HepG2 (cell line): ENCODE results near the gene DLG3. TPM values are rescaled to one million over a fixed set of nuclear protein-coding genes. Genes with fewer than 3 reads are reported as not detected.

ENCODE experiments used
- ATAC-seq: fragments of 200-7000 bp; cut with Tn5 transposase; 3 replicates; pipeline ENCODE4 v1.9.1; 2020; ENCODE audit warnings: mild to moderate bottlenecking, moderate library complexity
- BruUV-seq: library from RNA; stranded (reverse); fragments of 400-500 nt; replicated peaks from 2 replicates; lab custom pipeline; 2021; lab: Mats Ljungman, UMichigan
- CTCF ChIA-PET: fragments of 300-600 bp; formaldehyde crosslinking; extraction: SDS; loops from one replicate; lab custom pipeline; 2021; ENCODE audit warnings: low total read pairs, inconsistent platforms, low intra/inter-chr PET ratio; lab: Yijun Ruan, JAX
- POLR2A ChIA-PET: fragments of 350-600 bp; sonication (Branson Sonifier 250); formaldehyde crosslinking; loops from one replicate; lab custom pipeline; 2020; ENCODE audit warnings: antibody characterized with exemption, inconsistent platforms; lab: Yijun Ruan, JAX
- DNase-seq: peaks from one replicate; pipeline ENCODE4 v3.0.0-alpha.2; 2015; ENCODE audit warnings: low spot score
- FAIRE-seq: peaks from 3 replicates; lab custom pipeline; 2011; peaks lifted over from hg19 to GRCh38; lab: Jason Lieb, UNC
- H2AFZ ChIP-seq: one replicate; pipeline ENCODE4 v1.6.1; 2011; ENCODE audit warnings: low read length, inconsistent platforms
- H3K27ac ChIP-seq: fragments of 300-600 bp; 3 replicates; pipeline ENCODE4 v1.8.0; 2011; ENCODE audit warnings: mixed run types, mild to moderate bottlenecking, mixed read lengths, low read length, inconsistent platforms; ENCODE audit not compliant: insufficient read depth; ENCODE audit errors: extremely low read length
- H3K27me3 ChIP-seq, 2 experiments: fragments of 200-600 bp in 1 of 2; 2 replicates in 1 of 2; 3 replicates in 1 of 2; pipeline versions ENCODE4 v1.6.0 to v1.8.0; 2011; ENCODE audit warnings: low read length in 2 of 2, mild to moderate bottlenecking in 2 of 2, moderate library complexity in 2 of 2, inconsistent platforms in 1 of 2; ENCODE audit not compliant: insufficient read depth in 2 of 2, control insufficient read depth in 1 of 2
- H3K36me3 ChIP-seq, 2 experiments: fragments of 200-600 bp in 1 of 2; replicated peaks in 1 of 2; 2 replicates in 1 of 2; 3 replicates in 1 of 2; pipeline versions ENCODE4 v1.5.1 to v1.8.0; 2011; ENCODE audit warnings: low read length in 2 of 2, inconsistent platforms in 1 of 2; ENCODE audit not compliant: insufficient read depth in 2 of 2, control insufficient read depth in 1 of 2
- H3K4me1 ChIP-seq: 2 replicates; pipeline ENCODE4 v1.5.1; 2012; ENCODE audit warnings: low read length, inconsistent platforms; ENCODE audit not compliant: insufficient read depth
- H3K4me2 ChIP-seq: 2 replicates; pipeline ENCODE4 v1.6.0; 2011; ENCODE audit warnings: low read depth, low read length, inconsistent platforms
- H3K4me3 ChIP-seq, 3 experiments: fragments of 200-600 bp in 1 of 3; sonication (generic), shearing (Covaris generic) in 1 of 3; replicated peaks in 1 of 3; 2 replicates each; pipeline ENCODE4 v1.5.1; 2011 to 2016; ENCODE audit warnings: low read length in 3 of 3, inconsistent platforms in 2 of 3, low read depth in 2 of 3, mild to moderate bottlenecking in 2 of 3, control low read depth in 1 of 3, mixed read lengths in 1 of 3; ENCODE audit not compliant: insufficient read depth in 1 of 3
- H3K79me2 ChIP-seq: one replicate; pipeline ENCODE4 v1.6.1; 2011; ENCODE audit warnings: low read length, inconsistent platforms; ENCODE audit not compliant: insufficient read depth
- H3K9ac ChIP-seq: 2 replicates; pipeline ENCODE4 v1.6.0; 2011; ENCODE audit warnings: mild to moderate bottlenecking, low read depth, low read length, inconsistent platforms; ENCODE audit not compliant: insufficient read depth
- H3K9me3 ChIP-seq: 2 replicates; pipeline ENCODE4 v1.5.1; 2012; ENCODE audit warnings: mild to moderate bottlenecking, low read length
- H4K20me1 ChIP-seq: 2 replicates; pipeline ENCODE4 v1.6.0; 2011; ENCODE audit warnings: inconsistent platforms, mild to moderate bottlenecking, low read length, moderate library complexity; ENCODE audit not compliant: insufficient read depth
- BCL6 ChIP-seq: IDR thresholded peaks from 2 replicates; pipeline ENCODE4 v1.6.1; 2016; ENCODE audit warnings: missing genetic modification reagents, missing compliant biosample characterization
- FOXP4 ChIP-seq: sonication (generic); formaldehyde crosslinking; IDR thresholded peaks from 2 replicates; pipeline ENCODE4 v1.4.0; 2020; ENCODE audit warnings: missing genetic modification reagents
- MEIS1 ChIP-seq: sonication (generic); formaldehyde crosslinking; IDR thresholded peaks from 2 replicates; pipeline ENCODE4 v1.9.0; 2021; ENCODE audit warnings: mild to moderate bottlenecking, missing genetic modification reagents, moderate library complexity, borderline replicate concordance
- ZEB1 ChIP-seq: IDR thresholded peaks from 2 replicates; pipeline ENCODE4 v1.6.1; 2012; ENCODE audit warnings: mild to moderate bottlenecking, low read depth, inconsistent platforms; ENCODE audit not compliant: insufficient replicate concordance
- ZNF652 ChIP-seq: IDR thresholded peaks from 2 replicates; pipeline ENCODE4 v1.6.1; 2016; ENCODE audit warnings: low read depth, borderline replicate concordance
- WGBS: methylation state at CpG from one replicate; pipeline ENCODE4 v1.1.6; 2017; ENCODE audit warnings: low lambda C conversion rate; 5-methylcytosine and 5-hydroxymethylcytosine counted together
- in situ Hi-C: cut with HindIII; loops from 2 replicates; pipeline ENCODE4 v1.10.0; 2017; ENCODE audit warnings: low pct_unique_long_range_greater_than_20kb; ENCODE audit not compliant: extremely low pct_ligation_motif_present
- intact Hi-C: fragments of 100-400 bp; cut with micrococcal nuclease; formaldehyde crosslinking; loops from one replicate; pipeline ENCODE4 v1.10.0; 2022; ENCODE audit not compliant: unreplicated experiment
- polyA plus RNA-seq, 8 experiments: library from polyadenylated mRNA; depleted of rRNA in 3 of 8; stranded (reverse) in 7 of 8; unstranded in 1 of 8; fragments of >200 nt; fragmentation: Illumina TruSeq in 4 of 8; extraction: Trizol in 4 of 8; gene quantifications; 2 replicates each; pipeline versions ENCODE4 v1.2.1 to v1.2.3, GENCODE V29; 2011 to 2016; ENCODE audit warnings: low read depth in 4 of 8, missing spikeins in 1 of 8, mixed read lengths in 1 of 8; ENCODE audit not compliant: insufficient read depth in 1 of 8
- total RNA-seq, 5 experiments: library from RNA; depleted of rRNA; stranded (reverse); fragments of >200 nt; fragmentation: Illumina TruSeq; extraction: Trizol; gene quantifications; 2 replicates each; pipeline ENCODE4 v1.2.3, GENCODE V29; 2016; ENCODE audit warnings: low read depth in 1 of 5
- TF ChIP-seq, protein P1 (sequence below): sonication (generic); formaldehyde crosslinking; IDR thresholded peaks from 2 replicates; pipeline ENCODE4 v1.5.1; 2020; ENCODE audit warnings: mild to moderate bottlenecking, missing genetic modification reagents, borderline replicate concordance
- TF ChIP-seq, protein P2 (sequence below): sonication (generic); formaldehyde crosslinking; IDR thresholded peaks from 2 replicates; pipeline ENCODE4 v1.8.1; 2023; ENCODE audit warnings: mild to moderate bottlenecking, inconsistent platforms, moderate library complexity, missing genetic modification reagents, borderline replicate concordance

Gene DLG3
- total and polyA plus RNA-seq, 2 of the 13 experiments (the other 11 are each of a cell fraction or from before 2014, with no cell fraction given) = 9.9 to 19.4 TPM

GRCh38 chrX:70477734-70478075 is 33.1 kb downstream of the DLG3 start:
- ATAC-seq (peak; percentile 79), FAIRE-seq (no peak), DNase-seq (peak; percentile 75)
- ChIA-PET CTCF (no interaction called here), POLR2A (no interaction called here)
- intact Hi-C loops (loop anchor here (2.0 kb wide), 1 partner anchor 23 kb away; no protein-coding TSS in a partner anchor), in situ Hi-C loops (no loop called here)
- no peaks in the 10 kb centered on the region for H3K27me3 ChIP-seq
- WGBS = 2% methylated on average over 4 of the region's 4 CpGs
- H3K4me2 ChIP-seq = peak overlapping the region; percentile 69
- no peaks in the 10 kb centered on the region for H3K9me3 ChIP-seq
- peak overlapping the region in 2 of 3 experiments; percentile 22 to 37; a peak in 3 of 6 replicates for H3K4me3 ChIP-seq
- no peak overlapping the region for H2AFZ ChIP-seq
- H3K27ac ChIP-seq = peak overlapping the region; percentile 35
- no peaks in the 10 kb centered on the region for H4K20me1 ChIP-seq
- no TSS peak for BruUV-seq
- H3K79me2 ChIP-seq = no peaks in the 10 kb centered on the region
- peaks cover 35% of the 10 kb centered on the region for H3K4me1 ChIP-seq
- peaks cover 0 to 3% of the 10 kb centered on the region in 2 experiments; a peak in 1 of 5 replicates for H3K36me3 ChIP-seq
- TF ChIP-seq FOXP4 (CRISPR knock-in tag) (0 out of 2 replicates have a peak, but pooled peaks have one; percentile 20), ZNF652 (CRISPR knock-in tag) (0 out of 2 replicates have a peak, but pooled peaks have one; percentile 30), BCL6 (peak; percentile 52), ZEB1 (peak; percentile 37), MEIS1 (no peak)
- TF ChIP-seq, protein P1, sequence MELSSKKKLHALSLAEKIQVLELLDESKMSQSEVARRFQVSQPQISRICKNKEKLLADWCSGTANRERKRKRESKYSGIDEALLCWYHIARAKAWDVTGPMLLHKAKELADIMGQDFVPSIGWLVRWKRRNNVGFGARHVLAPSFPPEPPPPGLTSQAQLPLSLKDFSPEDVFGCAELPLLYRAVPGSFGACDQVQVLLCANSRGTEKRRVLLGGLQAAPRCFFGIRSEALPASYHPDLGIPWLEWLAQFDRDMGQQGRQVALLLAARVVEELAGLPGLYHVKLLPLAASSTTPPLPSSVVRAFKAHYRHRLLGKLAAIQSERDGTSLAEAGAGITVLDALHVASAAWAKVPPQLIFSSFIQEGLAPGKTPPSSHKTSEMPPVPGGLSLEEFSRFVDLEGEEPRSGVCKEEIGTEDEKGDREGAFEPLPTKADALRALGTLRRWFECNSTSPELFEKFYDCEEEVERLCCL (CRISPR knock-in tag) = no peak
- TF ChIP-seq, protein P2, sequence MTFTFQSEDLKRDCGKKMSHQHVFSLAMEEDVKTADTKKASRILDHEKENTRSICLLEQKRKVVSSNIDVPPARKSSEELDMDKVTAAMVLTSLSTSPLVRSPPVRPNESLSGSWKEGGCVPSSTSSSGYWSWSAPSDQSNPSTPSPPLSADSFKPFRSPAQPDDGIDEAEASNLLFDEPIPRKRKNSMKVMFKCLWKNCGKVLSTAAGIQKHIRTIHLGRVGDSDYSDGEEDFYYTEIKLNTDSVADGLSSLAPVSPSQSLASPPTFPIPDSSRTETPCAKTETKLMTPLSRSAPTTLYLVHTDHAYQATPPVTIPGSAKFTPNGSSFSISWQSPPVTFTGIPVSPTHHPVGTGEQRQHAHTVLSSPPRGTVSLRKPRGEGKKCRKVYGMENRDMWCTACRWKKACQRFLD (CRISPR knock-in tag) = no peak
- 0 out of 2 replicates have a peak overlapping the region, but pooled peaks have one; percentile 29 for H3K9ac ChIP-seq
